HCT116 (cell line): ENCODE measurements around the gene SEMA6B. TPM values are rescaled to one million over a fixed set of nuclear protein-coding genes. Genes with fewer than 3 reads are reported as not detected.

Experiments used
- ATAC-seq: fragments of 200-7000 bp; cut with Tn5 transposase; 2 replicates; pipeline ENCODE4 v1.9.1; 2020; ENCODE audit warnings: mild to moderate bottlenecking, moderate library complexity
- BruUV-seq: library from RNA; stranded (reverse); fragments of 400-500 nt; replicated peaks from 2 replicates; lab custom pipeline; 2021; lab: Mats Ljungman, UMichigan
- CTCF ChIA-PET: fragments of 300-600 bp; sonication (Branson Sonifier 250); formaldehyde crosslinking; loops from one replicate; lab custom pipeline; 2021; ENCODE audit warnings: antibody characterized with exemption; lab: Charles Lee
- POLR2A ChIA-PET: fragments of 300-600, 350-600 bp; sonication (Branson Sonifier 250); formaldehyde crosslinking; loops from one replicate; lab custom pipeline; 2021; ENCODE audit warnings: antibody characterized with exemption; lab: Charles Lee
- RAD21 ChIA-PET, 2 experiments: fragments of 300-600 bp; sonication (Branson Sonifier 250); formaldehyde crosslinking; loops; one replicate each; lab custom pipeline; 2023; ENCODE audit warnings: low total read pairs in 2 of 2; ENCODE audit not compliant: uncharacterized antibody in 2 of 2, unreplicated experiment in 2 of 2, low non-redundant PET in 1 of 2; lab: Charles Lee
- DNase-seq: peaks from one replicate; pipeline ENCODE4 v3.0.0-alpha.2; 2010; ENCODE audit warnings: low read depth, low spot score
- H2AFZ ChIP-seq: fragments of 200-600 bp; shearing (Covaris generic), sonication (generic); 2 replicates; pipeline ENCODE4 v1.6.1; 2017; ENCODE audit warnings: low read depth, mixed run types, mixed read lengths, antibody characterized with exemption, low read length; ENCODE audit not compliant: poor library complexity, severe bottlenecking
- H3K27ac ChIP-seq: 2 replicates; pipeline ENCODE4 v1.5.1; 2012; ENCODE audit warnings: low read depth, low read length
- H3K27me3 ChIP-seq: fragments of 200-600 bp; sonication (generic); 2 replicates; pipeline ENCODE4 v1.6.1; 2016; ENCODE audit warnings: mixed run types, low read length, mixed read lengths; ENCODE audit not compliant: insufficient read depth
- H3K36me3 ChIP-seq, 2 experiments: fragments of 200-500 bp in 1 of 2; fragments of 200-600 bp in 1 of 2; sonication (Bioruptor generic) in 1 of 2; sonication (generic) in 1 of 2; 2 replicates each; pipeline versions ENCODE4 v1.5.1 to v1.6.1; 2014 to 2016; ENCODE audit warnings: low read length in 2 of 2, inconsistent platforms in 1 of 2, mixed read lengths in 1 of 2, mixed run types in 1 of 2; ENCODE audit not compliant: insufficient read depth in 2 of 2, control insufficient read depth in 1 of 2
- H3K4me1 ChIP-seq, 2 experiments: fragments of 200-600 bp in 1 of 2; sonication (generic) in 1 of 2; 2 replicates each; pipeline versions ENCODE4 v1.5.1 to v1.6.1; 2012 to 2017; ENCODE audit warnings: low read length in 2 of 2, inconsistent platforms in 1 of 2, mild to moderate bottlenecking in 1 of 2, mixed read lengths in 1 of 2, mixed run types in 1 of 2, moderate library complexity in 1 of 2; ENCODE audit not compliant: insufficient read depth in 2 of 2, control insufficient read depth in 1 of 2
- H3K4me2 ChIP-seq: fragments of 200-600 bp; sonication (generic); 2 replicates; pipeline ENCODE4 v1.6.1; 2017; ENCODE audit warnings: mixed run types, low read length, mixed read lengths
- H3K4me3 ChIP-seq, 2 experiments: fragments of 200-600 bp in 1 of 2; sonication (generic) in 1 of 2; replicated peaks in 1 of 2; 2 replicates each; pipeline ENCODE4 v1.5.1; 2011 to 2016; ENCODE audit warnings: low read length in 2 of 2, control low read depth in 1 of 2, low read depth in 1 of 2, mild to moderate bottlenecking in 1 of 2, mixed read lengths in 1 of 2, mixed run types in 1 of 2
- H3K79me2 ChIP-seq: fragments of 200-600 bp; sonication (generic); 2 replicates; pipeline ENCODE4 v1.6.1; 2017; ENCODE audit warnings: mild to moderate bottlenecking, mixed run types, low read length, moderate library complexity, mixed read lengths; ENCODE audit not compliant: insufficient read depth
- H3K9ac ChIP-seq: fragments of 200-600 bp; sonication (generic); 2 replicates; pipeline ENCODE4 v1.6.1; 2016; ENCODE audit warnings: low read length, mixed read lengths
- H3K9me2 ChIP-seq: fragments of 200-600 bp; sonication (generic), shearing (Covaris generic); 2 replicates; pipeline ENCODE4 v1.6.1; 2017; ENCODE audit warnings: mixed run types, mild to moderate bottlenecking, moderate library complexity; ENCODE audit not compliant: insufficient read depth
- H3K9me3 ChIP-seq, 2 experiments: fragments of 200-500 bp in 1 of 2; fragments of 200-600 bp in 1 of 2; sonication (Bioruptor generic) in 1 of 2; sonication (generic) in 1 of 2; 2 replicates each; pipeline ENCODE4 v1.6.1; 2014 to 2017; ENCODE audit warnings: low read length in 2 of 2, mixed read lengths in 2 of 2, inconsistent platforms in 1 of 2, low read depth in 1 of 2, mild to moderate bottlenecking in 1 of 2, mixed run types in 1 of 2, moderate library complexity in 1 of 2; ENCODE audit not compliant: control insufficient read depth in 1 of 2, insufficient read depth in 1 of 2
- H4K20me1 ChIP-seq: fragments of 200-600 bp; sonication (generic), shearing (Covaris generic); 2 replicates; pipeline ENCODE4 v1.6.1; 2017; ENCODE audit warnings: mixed run types, mild to moderate bottlenecking, moderate library complexity; ENCODE audit not compliant: insufficient read depth
- CBX3 ChIP-seq: IDR thresholded peaks from 2 replicates; pipeline ENCODE4 v1.6.1; 2012; ENCODE audit warnings: low read depth
- CEBPB ChIP-seq: IDR thresholded peaks from 2 replicates; pipeline ENCODE4 v1.6.1; 2012; ENCODE audit warnings: low read depth
- CTCF ChIP-seq, 3 experiments: fragments of 200-600 bp in 1 of 3; sonication (generic) in 1 of 3; IDR thresholded peaks in 2 of 3; conservative IDR thresholded peaks in 1 of 3; 2 replicates each; pipeline ENCODE4 v1.5.1; 2012 to 2017; ENCODE audit warnings: low read depth in 2 of 3, low read length in 2 of 3, antibody characterized with exemption in 1 of 3, borderline replicate concordance in 1 of 3, control low read depth in 1 of 3, mild to moderate bottlenecking in 1 of 3, mixed read lengths in 1 of 3, mixed run types in 1 of 3, moderate library complexity in 1 of 3; ENCODE audit not compliant: insufficient read depth in 1 of 3
- EGR1 ChIP-seq: IDR thresholded peaks from 2 replicates; pipeline ENCODE4 v1.6.1; 2012; ENCODE audit warnings: low read depth
- ELF1 ChIP-seq: IDR thresholded peaks from 2 replicates; pipeline ENCODE4 v1.6.1; 2012; ENCODE audit warnings: low read depth, borderline replicate concordance
- EZH2 ChIP-seq: fragments of 200-600 bp; sonication (generic); IDR thresholded peaks from 2 replicates; pipeline ENCODE4 v1.6.1; 2017; ENCODE audit warnings: antibody characterized with exemption, mixed run types
- EZH2phosphoT487 ChIP-seq: fragments of 200-600 bp; IDR thresholded peaks from 2 replicates; pipeline ENCODE4 v1.6.1; 2018; ENCODE audit warnings: antibody characterized with exemption, borderline replicate concordance
- FOSL1 ChIP-seq: IDR thresholded peaks from 2 replicates; pipeline ENCODE4 v1.6.1; 2012; ENCODE audit warnings: low read depth
- JUND ChIP-seq: IDR thresholded peaks from 2 replicates; pipeline ENCODE4 v1.6.1; 2012
- MAX ChIP-seq: IDR thresholded peaks from 2 replicates; pipeline ENCODE4 v1.6.1; 2012
- RAD21 ChIP-seq: IDR thresholded peaks from 2 replicates; pipeline ENCODE4 v1.6.1; 2012; ENCODE audit warnings: low read depth, mild to moderate bottlenecking
- SP1 ChIP-seq: IDR thresholded peaks from 2 replicates; pipeline ENCODE4 v1.6.1; 2012; ENCODE audit warnings: low read depth
- TCF7L2 ChIP-seq: IDR thresholded peaks from 2 replicates; pipeline ENCODE4 v1.7.0; 2011; ENCODE audit warnings: borderline replicate concordance, inconsistent platforms; ENCODE audit not compliant: insufficient read depth, insufficient read length; ENCODE audit errors: extremely low read depth
- YY1 ChIP-seq: IDR thresholded peaks from 2 replicates; pipeline ENCODE4 v1.6.1; 2011; ENCODE audit warnings: low read length, low read depth, moderate library complexity, mild to moderate bottlenecking; ENCODE audit not compliant: insufficient replicate concordance; ENCODE audit errors: extremely low read depth
- ZBTB33 ChIP-seq: IDR thresholded peaks from 2 replicates; pipeline ENCODE4 v1.6.1; 2011; ENCODE audit warnings: mild to moderate bottlenecking, low read length, moderate library complexity; ENCODE audit not compliant: insufficient replicate concordance; ENCODE audit errors: extremely low read depth
- ZFX ChIP-seq: fragments of 450-650 bp; IDR thresholded peaks from 2 replicates; pipeline ENCODE4 v1.6.1; 2017
- intact Hi-C: fragments of 100-400 bp; cut with micrococcal nuclease; formaldehyde crosslinking; loops from 2 replicates; pipeline ENCODE4 v1.10.0; 2022
- total RNA-seq: library from RNA; stranded (reverse); gene quantifications from one replicate; pipeline ENCODE4 v1.2.1, GENCODE V29; 2021; ENCODE audit not compliant: unreplicated experiment

The SEMA6B gene
- total RNA-seq, 1 experiment from 2014 or later: 58.4 TPM

GRCh38 chr19:4606181-4606580, 46.7 kb upstream of the SEMA6B start:
- no peak overlapping the region for H3K4me2 ChIP-seq
- no peak overlapping the region for H3K9ac ChIP-seq
- H3K27me3 ChIP-seq: 0 out of 2 replicates have a peak, but pooled peaks cover 3% of the 10 kb centered on the region
- H3K4me3 ChIP-seq: no peak overlapping the region
- BruUV-seq: no TSS peak
- no peaks in the 10 kb centered on the region for H4K20me1 ChIP-seq
- RAD21 ChIA-PET: no interaction called here
- no peak overlapping the region for H2AFZ ChIP-seq
- ATAC-seq: no peak
- no peaks in the 10 kb centered on the region for H3K36me3 ChIP-seq
- H3K4me1 ChIP-seq: no peaks in the 10 kb centered on the region
- H3K9me3 ChIP-seq: no peaks in the 10 kb centered on the region
- no peaks in the 10 kb centered on the region for H3K9me2 ChIP-seq
- TF ChIP-seq SP1 (no peak), CEBPB (no peak), EGR1 (no peak), CBX3 (no peak), EZH2phosphoT487 (no peak)
- TF ChIP-seq, all 23 proteins: peak for 0
- H3K27ac ChIP-seq: no peak overlapping the region
- POLR2A ChIA-PET: no interaction called here
- DNase-seq: no peak
- CTCF ChIA-PET: no interaction called here
- intact Hi-C loops: no loop called here
- H3K79me2 ChIP-seq: no peaks in the 10 kb centered on the region

- intact Hi-C loops: no loop called here
- no TSS peak for BruUV-seq
- DNase-seq (no peak), ATAC-seq (no peak)
- ChIA-PET POLR2A (no interaction called here), RAD21 (no interaction called here), CTCF (no interaction called here)
- H3K9ac ChIP-seq: no peak overlapping the region
- H3K4me1 ChIP-seq: no peaks in the 10 kb centered on the region
- no peaks in the 10 kb centered on the region for H4K20me1 ChIP-seq
- H3K4me2 ChIP-seq: no peak overlapping the region
- no peaks in the 10 kb centered on the region for H3K79me2 ChIP-seq
- no peaks in the 10 kb centered on the region for H3K9me3 ChIP-seq
- TF ChIP-seq FOSL1 (no peak), ZFX (no peak), CTCF (IDR thresholded peaks at IDR 0.05 in 2 of 3, conservative IDR thresholded peaks at IDR 0.05 in 1 of 3; ENCODE audit: borderline replicate concordance in 1 of 3, insufficient read depth in 1 of 3, low read depth in 2 of 3, low read length in 2 of 3) (no peak), TCF7L2 (no peak), ZBTB33 (no peak), YY1 (no peak), JUND (no peak), ELF1 (no peak), RAD21 (no peak), EZH2 (no peak), EZH2phosphoT487 (no peak), SP1 (no peak), MAX (no peak)
- H3K27me3 ChIP-seq: no peaks in the 10 kb centered on the region
- no peak overlapping the region for H2AFZ ChIP-seq
- H3K9me2 ChIP-seq: no peaks in the 10 kb centered on the region
- H3K4me3 ChIP-seq: no peak overlapping the region
- H3K27ac ChIP-seq: no peak overlapping the region
- no peaks in the 10 kb centered on the region for H3K36me3 ChIP-seq
Observed at GRCh38 chr19:4604912-4605311, 45.4 kb upstream of the SEMA6B start.
